ENCODE measurements around the gene CFAP119. TPM values are rescaled to one million over a fixed set of nuclear protein-coding genes. Genes with fewer than 3 reads are reported as not detected.

Gene CFAP119
- total and polyA plus RNA-seq, 2 of the 8 experiments (the other 6 are each of a cell fraction or from before 2014, with no cell fraction given): 5.6 to 6.0 TPM

DNA sequence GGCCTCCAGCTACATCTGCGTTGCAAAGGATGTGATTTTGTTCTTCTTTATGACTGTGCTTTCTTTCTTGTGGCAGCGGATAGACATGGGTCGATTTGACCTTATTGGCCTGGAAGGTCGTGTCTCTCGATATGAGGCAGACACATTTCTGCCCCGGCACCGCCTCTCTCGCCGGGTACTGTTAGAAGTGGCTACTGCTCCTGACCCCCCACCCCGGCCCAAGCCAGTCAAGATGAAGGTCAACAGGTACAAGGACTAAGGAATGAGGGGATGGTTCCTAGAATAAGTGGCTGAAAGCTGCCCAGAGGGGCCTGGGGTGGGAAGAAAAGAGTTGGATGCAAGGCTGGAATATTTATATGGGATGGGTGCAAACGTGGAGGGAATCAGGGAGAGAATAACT, 41.8 kb downstream of the CFAP119 start (continued):
- TF ChIP-seq, protein P1, sequence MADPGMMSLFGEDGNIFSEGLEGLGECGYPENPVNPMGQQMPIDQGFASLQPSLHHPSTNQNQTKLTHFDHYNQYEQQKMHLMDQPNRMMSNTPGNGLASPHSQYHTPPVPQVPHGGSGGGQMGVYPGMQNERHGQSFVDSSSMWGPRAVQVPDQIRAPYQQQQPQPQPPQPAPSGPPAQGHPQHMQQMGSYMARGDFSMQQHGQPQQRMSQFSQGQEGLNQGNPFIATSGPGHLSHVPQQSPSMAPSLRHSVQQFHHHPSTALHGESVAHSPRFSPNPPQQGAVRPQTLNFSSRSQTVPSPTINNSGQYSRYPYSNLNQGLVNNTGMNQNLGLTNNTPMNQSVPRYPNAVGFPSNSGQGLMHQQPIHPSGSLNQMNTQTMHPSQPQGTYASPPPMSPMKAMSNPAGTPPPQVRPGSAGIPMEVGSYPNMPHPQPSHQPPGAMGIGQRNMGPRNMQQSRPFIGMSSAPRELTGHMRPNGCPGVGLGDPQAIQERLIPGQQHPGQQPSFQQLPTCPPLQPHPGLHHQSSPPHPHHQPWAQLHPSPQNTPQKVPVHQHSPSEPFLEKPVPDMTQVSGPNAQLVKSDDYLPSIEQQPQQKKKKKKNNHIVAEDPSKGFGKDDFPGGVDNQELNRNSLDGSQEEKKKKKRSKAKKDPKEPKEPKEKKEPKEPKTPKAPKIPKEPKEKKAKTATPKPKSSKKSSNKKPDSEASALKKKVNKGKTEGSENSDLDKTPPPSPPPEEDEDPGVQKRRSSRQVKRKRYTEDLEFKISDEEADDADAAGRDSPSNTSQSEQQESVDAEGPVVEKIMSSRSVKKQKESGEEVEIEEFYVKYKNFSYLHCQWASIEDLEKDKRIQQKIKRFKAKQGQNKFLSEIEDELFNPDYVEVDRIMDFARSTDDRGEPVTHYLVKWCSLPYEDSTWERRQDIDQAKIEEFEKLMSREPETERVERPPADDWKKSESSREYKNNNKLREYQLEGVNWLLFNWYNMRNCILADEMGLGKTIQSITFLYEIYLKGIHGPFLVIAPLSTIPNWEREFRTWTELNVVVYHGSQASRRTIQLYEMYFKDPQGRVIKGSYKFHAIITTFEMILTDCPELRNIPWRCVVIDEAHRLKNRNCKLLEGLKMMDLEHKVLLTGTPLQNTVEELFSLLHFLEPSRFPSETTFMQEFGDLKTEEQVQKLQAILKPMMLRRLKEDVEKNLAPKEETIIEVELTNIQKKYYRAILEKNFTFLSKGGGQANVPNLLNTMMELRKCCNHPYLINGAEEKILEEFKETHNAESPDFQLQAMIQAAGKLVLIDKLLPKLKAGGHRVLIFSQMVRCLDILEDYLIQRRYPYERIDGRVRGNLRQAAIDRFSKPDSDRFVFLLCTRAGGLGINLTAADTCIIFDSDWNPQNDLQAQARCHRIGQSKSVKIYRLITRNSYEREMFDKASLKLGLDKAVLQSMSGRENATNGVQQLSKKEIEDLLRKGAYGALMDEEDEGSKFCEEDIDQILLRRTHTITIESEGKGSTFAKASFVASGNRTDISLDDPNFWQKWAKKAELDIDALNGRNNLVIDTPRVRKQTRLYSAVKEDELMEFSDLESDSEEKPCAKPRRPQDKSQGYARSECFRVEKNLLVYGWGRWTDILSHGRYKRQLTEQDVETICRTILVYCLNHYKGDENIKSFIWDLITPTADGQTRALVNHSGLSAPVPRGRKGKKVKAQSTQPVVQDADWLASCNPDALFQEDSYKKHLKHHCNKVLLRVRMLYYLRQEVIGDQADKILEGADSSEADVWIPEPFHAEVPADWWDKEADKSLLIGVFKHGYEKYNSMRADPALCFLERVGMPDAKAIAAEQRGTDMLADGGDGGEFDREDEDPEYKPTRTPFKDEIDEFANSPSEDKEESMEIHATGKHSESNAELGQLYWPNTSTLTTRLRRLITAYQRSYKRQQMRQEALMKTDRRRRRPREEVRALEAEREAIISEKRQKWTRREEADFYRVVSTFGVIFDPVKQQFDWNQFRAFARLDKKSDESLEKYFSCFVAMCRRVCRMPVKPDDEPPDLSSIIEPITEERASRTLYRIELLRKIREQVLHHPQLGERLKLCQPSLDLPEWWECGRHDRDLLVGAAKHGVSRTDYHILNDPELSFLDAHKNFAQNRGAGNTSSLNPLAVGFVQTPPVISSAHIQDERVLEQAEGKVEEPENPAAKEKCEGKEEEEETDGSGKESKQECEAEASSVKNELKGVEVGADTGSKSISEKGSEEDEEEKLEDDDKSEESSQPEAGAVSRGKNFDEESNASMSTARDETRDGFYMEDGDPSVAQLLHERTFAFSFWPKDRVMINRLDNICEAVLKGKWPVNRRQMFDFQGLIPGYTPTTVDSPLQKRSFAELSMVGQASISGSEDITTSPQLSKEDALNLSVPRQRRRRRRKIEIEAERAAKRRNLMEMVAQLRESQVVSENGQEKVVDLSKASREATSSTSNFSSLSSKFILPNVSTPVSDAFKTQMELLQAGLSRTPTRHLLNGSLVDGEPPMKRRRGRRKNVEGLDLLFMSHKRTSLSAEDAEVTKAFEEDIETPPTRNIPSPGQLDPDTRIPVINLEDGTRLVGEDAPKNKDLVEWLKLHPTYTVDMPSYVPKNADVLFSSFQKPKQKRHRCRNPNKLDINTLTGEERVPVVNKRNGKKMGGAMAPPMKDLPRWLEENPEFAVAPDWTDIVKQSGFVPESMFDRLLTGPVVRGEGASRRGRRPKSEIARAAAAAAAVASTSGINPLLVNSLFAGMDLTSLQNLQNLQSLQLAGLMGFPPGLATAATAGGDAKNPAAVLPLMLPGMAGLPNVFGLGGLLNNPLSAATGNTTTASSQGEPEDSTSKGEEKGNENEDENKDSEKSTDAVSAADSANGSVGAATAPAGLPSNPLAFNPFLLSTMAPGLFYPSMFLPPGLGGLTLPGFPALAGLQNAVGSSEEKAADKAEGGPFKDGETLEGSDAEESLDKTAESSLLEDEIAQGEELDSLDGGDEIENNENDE (IDR thresholded peaks at IDR 0.05; ENCODE audit: insufficient replicate concordance, low read length): no peak
- TF ChIP-seq ZNF274 (IDR thresholded peaks at IDR 0.05; ENCODE audit: borderline replicate concordance, extremely low read depth, low read length): no peak
- TF ChIP-seq POLR2AphosphoS5 (IDR thresholded peaks at IDR 0.05; ENCODE audit: low read depth, low read length): no peak
- TF ChIP-seq, protein P2, sequence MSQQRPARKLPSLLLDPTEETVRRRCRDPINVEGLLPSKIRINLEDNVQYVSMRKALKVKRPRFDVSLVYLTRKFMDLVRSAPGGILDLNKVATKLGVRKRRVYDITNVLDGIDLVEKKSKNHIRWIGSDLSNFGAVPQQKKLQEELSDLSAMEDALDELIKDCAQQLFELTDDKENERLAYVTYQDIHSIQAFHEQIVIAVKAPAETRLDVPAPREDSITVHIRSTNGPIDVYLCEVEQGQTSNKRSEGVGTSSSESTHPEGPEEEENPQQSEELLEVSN (IDR thresholded peaks at IDR 0.05): no peak
- no peak for TF ChIP-seq CREB1 (IDR thresholded peaks at IDR 0.05)

Data from H1 (cell line).